Karpas-422 (cell line): Measurements from ENCODE around the gene CEBPZOS. TPM values are rescaled to one million over a fixed set of nuclear protein-coding genes. Genes with fewer than 3 reads are reported as not detected.
"Not testable (repeated sequence)": the region's sequence is repeated elsewhere in the genome, so short reads cannot be mapped to it uniquely, and the experiment has no call there.

ENCODE experiments used
- DNase-seq: peaks from one replicate; pipeline ENCODE4 v3.0.0-alpha.2; 2015
- H2AFZ ChIP-seq: fragments of 200-600 bp; sonication (generic); 2 replicates; pipeline ENCODE4 v1.6.1; 2014; ENCODE audit warnings: antibody characterized with exemption, low read length, mixed read lengths
- H3K27ac ChIP-seq: fragments of 200-600 bp; sonication (generic); 2 replicates; pipeline ENCODE4 v1.5.1; 2014; ENCODE audit warnings: mild to moderate bottlenecking, low read length, moderate library complexity
- H3K27me3 ChIP-seq: fragments of 200-600 bp; sonication (generic); 2 replicates; pipeline ENCODE4 v1.6.1; 2014; ENCODE audit warnings: low read length, mixed read lengths
- H3K36me3 ChIP-seq: fragments of 200-600 bp; sonication (generic); 2 replicates; pipeline ENCODE4 v1.6.1; 2014; ENCODE audit warnings: low read length, mixed read lengths; ENCODE audit not compliant: insufficient read depth
- H3K4me1 ChIP-seq: fragments of 200-600 bp; sonication (generic); 2 replicates; pipeline ENCODE4 v1.6.1; 2014; ENCODE audit warnings: mild to moderate bottlenecking, low read length, mixed read lengths
- H3K4me2 ChIP-seq: fragments of 200-600 bp; sonication (generic); 2 replicates; pipeline ENCODE4 v1.6.1; 2014; ENCODE audit warnings: low read length, low read depth, mild to moderate bottlenecking; ENCODE audit not compliant: poor library complexity, severe bottlenecking
- H3K4me3 ChIP-seq: fragments of 200-600 bp; sonication (generic); 2 replicates; pipeline ENCODE4 v1.5.1; 2014; ENCODE audit warnings: mild to moderate bottlenecking, antibody characterized with exemption, low read length, mixed read lengths
- H3K79me2 ChIP-seq: fragments of 200-600 bp; sonication (generic); 2 replicates; pipeline ENCODE4 v1.6.1; 2014; ENCODE audit warnings: mild to moderate bottlenecking, low read length, mixed read lengths
- H3K9ac ChIP-seq: fragments of 200-600 bp; sonication (generic); 2 replicates; pipeline ENCODE4 v1.6.0; 2014; ENCODE audit warnings: low read length
- H3K9me2 ChIP-seq: fragments of 200-600 bp; sonication (generic), shearing (Covaris generic); replicated peaks from 2 replicates; pipeline ENCODE4 v1.6.0; 2014; ENCODE audit warnings: mild to moderate bottlenecking, low read length, moderate library complexity; ENCODE audit not compliant: insufficient read depth
- H3K9me3 ChIP-seq: fragments of 300-700, 200-600 bp; sonication (generic); 2 replicates; pipeline ENCODE4 v1.6.1; 2014; ENCODE audit warnings: low read length, mixed read lengths
- H4K20me1 ChIP-seq: fragments of 200-600 bp; sonication (generic); 2 replicates; pipeline ENCODE4 v1.6.1; 2014; ENCODE audit warnings: mild to moderate bottlenecking, antibody characterized with exemption, low read length, low read depth; ENCODE audit not compliant: insufficient read depth
- total RNA-seq: library from RNA; depleted of rRNA; stranded (reverse); fragments of >200 nt; shearing (Covaris generic); gene quantifications from 2 replicates; pipeline ENCODE4 v1.2.3, GENCODE V29; 2014; ENCODE audit warnings: low replicate concordance

The CEBPZOS gene
- total RNA-seq, 1 experiment from 2014 or later = 31.0 TPM

- no peak overlapping the region for H3K4me3 ChIP-seq
- peaks cover 38% of the 10 kb centered on the region for H3K4me1 ChIP-seq
- H3K9me2 ChIP-seq = no peaks in the 10 kb centered on the region
- H3K36me3 ChIP-seq = peaks cover 63% of the 10 kb centered on the region
- H3K27ac ChIP-seq = peak overlapping the region; percentile 62
- no peak overlapping the region for H3K9ac ChIP-seq
- H4K20me1 ChIP-seq = no peaks in the 10 kb centered on the region
- no peak overlapping the region for H3K4me2 ChIP-seq
- H3K27me3 ChIP-seq = no peaks in the 10 kb centered on the region
- DNase-seq = no peak
- H2AFZ ChIP-seq = no peak overlapping the region
- peaks cover 3% of the 10 kb centered on the region for H3K9me3 ChIP-seq
- H3K79me2 ChIP-seq = peaks cover 74% of the 10 kb centered on the region
These were observed 4.9 kb downstream of the CEBPZOS start for GRCh38 chr2:37201208-37201607.

GRCh38 chr2:37201766-37202165 is 5.5 kb downstream of the CEBPZOS start:
- H3K9me3 ChIP-seq = peaks cover 3% of the 10 kb centered on the region
- peaks cover 76% of the 10 kb centered on the region for H3K79me2 ChIP-seq
- H3K4me1 ChIP-seq = peaks cover 38% of the 10 kb centered on the region
- no peak overlapping the region for H3K4me2 ChIP-seq
- DNase-seq = peak; percentile 53
- H3K27me3 ChIP-seq = no peaks in the 10 kb centered on the region
- no peaks in the 10 kb centered on the region for H3K9me2 ChIP-seq
- no peak overlapping the region for H3K9ac ChIP-seq
- no peaks in the 10 kb centered on the region for H4K20me1 ChIP-seq
- H2AFZ ChIP-seq = no peak overlapping the region
- H3K4me3 ChIP-seq = no peak overlapping the region
- H3K36me3 ChIP-seq = peaks cover 69% of the 10 kb centered on the region
- peak overlapping the region; percentile 62 for H3K27ac ChIP-seq

- no peak overlapping the region for H3K27ac ChIP-seq
- no peak overlapping the region for H3K9ac ChIP-seq
- no peak for DNase-seq
- peaks cover 83% of the 10 kb centered on the region for H3K79me2 ChIP-seq
- H3K4me2 ChIP-seq = no peak overlapping the region
- H3K4me3 ChIP-seq = no peak overlapping the region
- H3K4me1 ChIP-seq = peaks cover 21% of the 10 kb centered on the region
- no peak overlapping the region for H2AFZ ChIP-seq
- no peaks in the 10 kb centered on the region for H3K9me2 ChIP-seq
- no peaks in the 10 kb centered on the region for H4K20me1 ChIP-seq
- H3K27me3 ChIP-seq = no peaks in the 10 kb centered on the region
- H3K36me3 ChIP-seq = peaks cover 88% of the 10 kb centered on the region
- peaks cover 3% of the 10 kb centered on the region for H3K9me3 ChIP-seq
These were observed 7.4 kb downstream of the CEBPZOS start for GRCh38 chr2:37203708-37204107.

- H3K9me3 ChIP-seq, H3K27ac ChIP-seq, H3K4me3 ChIP-seq, H3K4me2 ChIP-seq, H4K20me1 ChIP-seq, H3K9ac ChIP-seq, DNase-seq, H3K27me3 ChIP-seq, H2AFZ ChIP-seq, H3K4me1 ChIP-seq, H3K9me2 ChIP-seq: not testable (repeated sequence)
- peaks cover 97% of the 10 kb centered on the region for H3K36me3 ChIP-seq
- H3K79me2 ChIP-seq = peaks cover 85% of the 10 kb centered on the region
These were observed 8.9 kb downstream of the CEBPZOS start for GRCh38 chr2:37205071-37205661.

GRCh38 chr2:37205689-37206341 is 9.5 kb downstream of the CEBPZOS start:
- Histone ChIP-seq H4K20me1 (no peaks in the 10 kb centered on the region), H3K36me3 (peaks cover 97% of the 10 kb centered on the region), H3K4me2 (no peak overlapping the region), H3K27me3 (no peaks in the 10 kb centered on the region), H3K9me3 (peaks cover 3% of the 10 kb centered on the region), H2AFZ (no peak overlapping the region), H3K4me3 (no peak overlapping the region), H3K27ac (no peak overlapping the region), H3K9ac (no peak overlapping the region), H3K9me2 (no peaks in the 10 kb centered on the region), H3K4me1 (peaks cover 7% of the 10 kb centered on the region), H3K79me2 (peaks cover 85% of the 10 kb centered on the region)
- no peak for DNase-seq

- H3K9me3 ChIP-seq, DNase-seq, H3K9ac ChIP-seq, H3K27ac ChIP-seq, H3K4me2 ChIP-seq, H4K20me1 ChIP-seq, H3K27me3 ChIP-seq, H2AFZ ChIP-seq, H3K4me1 ChIP-seq, H3K4me3 ChIP-seq, H3K9me2 ChIP-seq: not testable (repeated sequence)
- Histone ChIP-seq H3K36me3 (peaks cover 97% of the 10 kb centered on the region), H3K79me2 (peaks cover 86% of the 10 kb centered on the region)
These were observed 10.5 kb downstream of the CEBPZOS start for GRCh38 chr2:37206760-37207159.

- peaks cover 24% of the 10 kb centered on the region for H3K4me1 ChIP-seq
- H3K36me3 ChIP-seq = peaks cover 91% of the 10 kb centered on the region
- H3K4me3 ChIP-seq = no peak overlapping the region
These were observed 14.9 kb downstream of the CEBPZOS start for GRCh38 chr2:37211212-37211611.

GRCh38 chr2:37211939-37212338 is 15.6 kb downstream of the CEBPZOS start:
- no peaks in the 10 kb centered on the region for H4K20me1 ChIP-seq
- no peak overlapping the region for H3K27ac ChIP-seq
- peaks cover 32% of the 10 kb centered on the region for H3K4me1 ChIP-seq
- no peak overlapping the region for H3K4me2 ChIP-seq
- no peaks in the 10 kb centered on the region for H3K9me3 ChIP-seq
- peaks cover 72% of the 10 kb centered on the region for H3K79me2 ChIP-seq
- no peak overlapping the region for H3K9ac ChIP-seq
- DNase-seq = no peak
- H3K36me3 ChIP-seq = peaks cover 90% of the 10 kb centered on the region
- no peak overlapping the region for H2AFZ ChIP-seq
- no peak overlapping the region for H3K4me3 ChIP-seq
- H3K27me3 ChIP-seq = no peaks in the 10 kb centered on the region
- no peaks in the 10 kb centered on the region for H3K9me2 ChIP-seq

More at GRCh38 chr2:37211212-37211611, 14.9 kb downstream of the CEBPZOS start:
- H3K79me2 ChIP-seq = peaks cover 72% of the 10 kb centered on the region
- H2AFZ ChIP-seq = no peak overlapping the region
- DNase-seq = no peak
- no peak overlapping the region for H3K9ac ChIP-seq
- no peaks in the 10 kb centered on the region for H4K20me1 ChIP-seq
- no peaks in the 10 kb centered on the region for H3K27me3 ChIP-seq
- H3K27ac ChIP-seq = no peak overlapping the region
- H3K9me2 ChIP-seq = no peaks in the 10 kb centered on the region
- no peaks in the 10 kb centered on the region for H3K9me3 ChIP-seq
- H3K4me2 ChIP-seq = no peak overlapping the region
